GM18502 (cell line): Measurements from ENCODE around the gene NBAS.

Source experiments
- ATAC-seq: cut with Tn5 transposase; IDR thresholded peaks from one replicate; pipeline ENCODE4 v1.9.1; 2021; ENCODE audit warnings: mild to moderate bottlenecking; ENCODE audit not compliant: unreplicated experiment, poor library complexity

The NBAS gene

GRCh38 chr2:15560988-15561573 is at the start of gene NBAS:
Gene NBAS, minus strand, starts transcription at chr2:15561334. Its CDS starts 30 bp downstream, at chr2:15561304.
- ATAC-seq: peak; percentile 91

DNA sequence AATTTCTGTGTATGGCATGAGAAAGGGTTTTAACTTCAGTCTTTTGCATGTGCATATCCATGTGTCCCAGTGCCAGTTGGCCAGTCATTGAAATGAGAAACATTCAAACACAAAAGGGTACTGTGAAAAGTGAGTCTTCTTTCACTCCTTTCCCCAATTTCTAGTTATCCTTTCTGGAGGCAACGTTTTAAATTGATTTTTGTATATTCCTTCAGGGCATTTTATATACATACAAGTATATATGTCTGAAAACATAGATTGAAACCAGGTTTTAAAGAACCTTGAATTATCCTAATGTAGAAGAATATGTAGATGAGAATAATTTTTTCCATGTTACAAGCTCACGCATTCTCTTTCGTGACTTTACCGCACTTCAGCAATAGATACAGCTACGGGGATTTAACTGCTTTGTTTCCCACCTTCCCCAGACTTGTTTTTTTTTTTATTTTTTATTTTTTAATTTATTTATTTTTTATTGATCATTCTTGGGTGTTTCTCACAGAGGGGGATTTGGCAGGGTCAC is 49.4 kb upstream of the NBAS start:
- ATAC-seq: no peak

- no peak for ATAC-seq
These were observed 48.4 kb upstream of the NBAS start for GRCh38 chr2:15609341-15610042.

GRCh38 chr2:15608392-15608761 is 47.2 kb upstream of the NBAS start:
- ATAC-seq: no peak

- no peak for ATAC-seq
These were observed 46.7 kb upstream of the NBAS start for GRCh38 chr2:15607709-15608391.

DNA sequence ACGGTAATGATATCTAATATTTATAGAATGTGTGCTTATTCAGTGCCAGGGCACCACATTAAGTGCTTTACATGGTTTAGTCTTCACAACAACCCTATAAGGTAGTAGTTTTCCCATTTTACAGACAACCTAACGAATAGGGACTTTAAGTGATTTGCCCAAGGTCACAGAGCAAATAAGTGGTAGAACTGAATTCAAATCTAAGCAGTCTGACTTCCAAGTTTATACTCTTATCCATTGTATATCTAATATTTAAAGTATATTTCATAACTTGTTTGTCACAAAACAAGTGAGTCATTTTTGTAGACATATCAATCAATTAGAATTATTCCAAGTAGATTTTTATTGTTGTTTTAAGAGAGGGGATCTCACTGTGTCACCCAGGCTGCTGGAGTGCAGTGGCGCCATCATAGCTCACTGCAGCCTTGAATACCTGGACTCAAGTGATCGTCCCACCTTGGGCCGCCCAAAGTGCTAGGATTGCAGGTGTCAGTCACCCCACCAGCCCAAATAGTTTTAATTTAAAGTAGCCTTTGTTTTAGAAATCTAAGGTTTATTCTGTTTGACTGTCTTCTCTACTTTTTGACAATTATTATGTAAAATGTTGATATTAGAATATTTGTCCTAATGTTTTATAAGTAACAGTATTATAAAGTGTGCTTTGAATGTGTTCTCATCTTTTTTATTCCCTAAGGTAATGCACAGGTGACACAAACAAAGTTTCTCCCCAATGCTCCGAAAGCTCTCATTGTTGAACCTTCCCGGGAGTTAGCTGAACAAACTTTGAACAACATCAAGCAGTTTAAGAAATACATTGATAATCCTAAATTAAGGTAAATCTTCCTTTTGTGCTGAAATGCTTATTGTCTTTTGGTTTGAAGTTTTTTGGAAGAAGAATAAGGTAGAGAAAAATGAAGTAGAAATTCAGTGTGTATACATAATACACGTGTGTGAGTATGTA is 45.6 kb upstream of the NBAS start:
- ATAC-seq: no peak

DNA sequence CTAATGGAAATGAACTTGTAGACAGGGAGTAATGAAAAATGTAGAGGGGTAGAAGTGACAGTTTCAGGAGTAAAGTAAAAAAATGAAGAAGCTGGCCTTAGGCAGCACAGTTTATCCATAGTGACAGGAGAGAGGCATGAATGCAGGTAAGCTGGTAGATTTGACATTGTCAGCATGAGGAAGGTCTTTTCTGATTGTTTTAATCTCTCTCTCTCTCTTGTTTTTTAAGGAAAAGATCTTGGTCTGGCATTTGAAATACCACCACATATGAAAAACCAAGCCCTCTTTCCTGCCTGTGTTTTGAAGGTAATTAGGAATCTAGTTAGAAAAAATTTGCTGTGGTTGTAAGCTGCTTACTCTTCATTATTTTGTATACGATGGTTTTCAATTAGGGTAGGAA is 44.6 kb upstream of the NBAS start:
- ATAC-seq: no peak

DNA sequence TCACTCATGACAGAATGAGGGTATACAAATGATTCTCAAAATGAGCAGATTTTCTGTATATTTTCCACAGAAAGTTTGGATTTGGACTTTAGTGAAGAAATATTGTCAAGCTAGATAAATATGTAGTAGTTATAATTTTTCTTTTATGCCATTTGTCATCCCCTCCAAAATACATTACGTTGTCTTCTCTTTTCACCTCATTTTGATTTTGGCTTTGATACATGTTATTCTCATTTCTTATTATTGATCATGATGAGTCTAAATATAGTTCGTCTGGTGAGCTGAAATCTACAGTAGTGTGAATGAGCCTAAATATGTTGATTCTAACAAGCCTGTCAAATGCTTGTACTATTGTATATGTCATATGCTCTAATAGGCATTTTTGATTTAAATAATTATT is 42.8 kb upstream of the NBAS start:
- no peak for ATAC-seq

DNA sequence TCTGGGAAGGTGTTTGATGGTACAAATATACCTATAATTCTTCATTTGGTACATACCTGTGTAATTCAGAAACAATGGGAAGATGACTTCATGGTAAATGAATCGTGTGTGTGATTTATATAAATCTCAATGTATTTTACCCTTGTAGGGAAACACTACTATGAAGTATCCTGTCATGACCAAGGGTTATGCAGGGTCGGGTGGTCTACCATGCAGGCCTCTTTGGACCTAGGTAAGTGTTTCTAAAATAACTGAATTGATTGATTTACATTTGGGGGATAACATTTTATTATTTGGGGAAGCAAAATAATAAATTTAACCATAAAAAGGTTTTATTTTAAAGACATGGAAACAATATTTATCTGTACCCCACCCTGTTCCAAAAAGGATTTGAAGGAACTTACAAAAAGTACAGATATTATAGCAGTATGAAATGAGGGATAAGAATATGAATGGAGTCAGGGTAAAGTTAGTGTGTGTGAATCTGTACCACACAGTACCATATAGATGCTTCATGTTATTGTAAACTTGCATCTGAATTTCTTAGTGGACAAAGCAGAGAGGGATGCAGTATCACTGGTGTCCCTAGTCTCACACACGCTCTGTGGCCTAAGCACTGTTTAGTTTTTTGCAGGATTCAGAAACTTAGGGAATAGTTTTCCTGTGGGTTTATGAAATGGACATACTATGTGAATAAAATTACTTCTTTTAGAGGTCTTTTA is 42.1 kb upstream of the NBAS start:
- ATAC-seq: no peak

DNA sequence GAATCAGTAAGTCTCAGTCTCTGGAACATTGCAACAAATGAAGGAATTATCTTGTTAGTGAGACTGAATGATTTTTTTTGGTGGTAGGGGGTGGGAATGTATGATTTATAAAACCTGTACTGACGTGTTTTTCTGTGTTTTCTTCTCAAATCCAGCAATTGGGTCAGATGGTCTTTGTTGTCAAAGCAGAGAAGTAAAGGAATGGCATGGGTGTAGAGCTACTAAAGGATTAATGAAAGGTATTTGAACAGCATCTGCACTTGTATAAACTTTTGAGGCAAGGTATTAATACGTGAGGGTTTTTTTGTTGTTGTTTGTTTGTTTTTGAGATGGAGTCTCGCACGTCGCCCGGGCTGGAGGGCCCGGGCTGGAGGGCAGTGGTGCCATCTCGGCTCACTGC is 41.3 kb upstream of the NBAS start:
- no peak for ATAC-seq

DNA sequence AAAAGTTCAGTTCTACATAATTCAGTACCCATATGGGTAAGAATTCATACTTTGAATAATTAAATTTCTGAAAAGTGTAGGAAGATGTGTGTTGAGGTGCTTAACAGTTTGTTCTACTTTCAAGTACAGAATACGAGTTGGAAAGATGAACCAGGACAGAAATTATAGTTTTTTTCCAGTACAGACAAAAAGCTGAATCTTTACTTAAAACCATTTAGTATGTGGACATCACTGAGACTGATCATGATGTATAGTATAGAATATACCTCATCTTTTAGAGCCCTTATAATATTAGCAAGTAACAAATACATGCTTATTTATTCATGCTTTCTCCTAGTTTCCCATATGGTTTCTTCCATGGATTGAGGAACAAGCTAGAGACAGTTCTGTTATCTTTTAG is 40.5 kb upstream of the NBAS start:
- no peak for ATAC-seq

DNA sequence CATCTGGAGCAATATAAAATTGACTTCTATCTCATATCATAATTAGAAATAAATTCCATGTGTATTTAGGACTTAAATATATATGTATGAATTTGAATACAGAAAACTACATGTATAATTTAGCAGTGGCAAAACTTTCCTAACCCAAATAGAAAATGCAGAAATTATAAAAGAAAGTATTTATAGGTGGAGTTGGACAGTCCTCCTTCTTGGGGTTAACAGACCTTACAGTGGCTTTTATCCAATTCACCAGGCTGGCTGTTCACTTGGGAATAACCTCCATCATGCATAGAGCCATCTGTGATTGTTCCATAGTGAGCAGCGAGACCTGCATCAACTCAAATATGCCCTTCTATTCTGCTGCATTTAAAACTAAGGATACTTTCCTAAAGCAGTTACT is 38.9 kb upstream of the NBAS start:
- no peak for ATAC-seq

DNA sequence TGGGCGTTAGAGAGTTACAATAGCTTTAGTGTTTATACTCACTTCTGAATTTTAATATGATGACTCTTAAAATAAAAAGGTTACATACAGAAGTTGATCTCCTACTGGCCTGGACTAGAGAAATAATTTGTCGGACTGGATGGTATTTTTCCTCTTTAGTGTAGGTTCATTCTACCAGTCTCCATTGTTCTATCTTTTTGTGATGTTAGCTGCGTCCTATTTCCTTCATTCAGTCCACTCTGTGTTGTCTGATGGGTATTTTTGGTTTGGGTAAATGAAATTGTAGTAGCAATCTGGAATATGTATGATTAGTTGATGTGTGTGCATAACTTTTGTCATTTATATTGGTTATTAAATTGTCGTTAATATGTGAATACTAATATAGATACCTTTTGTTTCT is 35.8 kb upstream of the NBAS start:
- no peak for ATAC-seq

GRCh38 chr2:15596350-15596749 is 35.2 kb upstream of the NBAS start:
- ATAC-seq: no peak

DNA sequence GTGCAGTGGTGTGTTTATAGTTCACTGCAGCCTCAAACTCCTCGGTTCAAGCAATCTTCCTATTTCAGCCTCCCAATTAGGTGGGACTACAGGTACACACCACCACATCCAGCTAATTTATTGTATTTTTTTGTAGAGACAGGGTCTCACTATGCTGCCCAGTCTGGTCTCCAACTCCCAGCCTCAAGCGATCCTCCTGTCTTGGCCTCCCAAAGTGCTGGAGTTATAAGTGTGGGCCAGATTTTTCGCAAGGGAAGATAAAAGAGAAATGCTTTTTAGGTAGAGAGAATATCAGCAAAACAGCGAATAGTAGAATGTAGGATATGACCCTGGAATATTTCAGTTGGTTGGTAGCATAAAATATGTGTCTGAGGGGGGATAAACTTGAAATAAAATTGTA is 34.8 kb upstream of the NBAS start:
- ATAC-seq: no peak

DNA sequence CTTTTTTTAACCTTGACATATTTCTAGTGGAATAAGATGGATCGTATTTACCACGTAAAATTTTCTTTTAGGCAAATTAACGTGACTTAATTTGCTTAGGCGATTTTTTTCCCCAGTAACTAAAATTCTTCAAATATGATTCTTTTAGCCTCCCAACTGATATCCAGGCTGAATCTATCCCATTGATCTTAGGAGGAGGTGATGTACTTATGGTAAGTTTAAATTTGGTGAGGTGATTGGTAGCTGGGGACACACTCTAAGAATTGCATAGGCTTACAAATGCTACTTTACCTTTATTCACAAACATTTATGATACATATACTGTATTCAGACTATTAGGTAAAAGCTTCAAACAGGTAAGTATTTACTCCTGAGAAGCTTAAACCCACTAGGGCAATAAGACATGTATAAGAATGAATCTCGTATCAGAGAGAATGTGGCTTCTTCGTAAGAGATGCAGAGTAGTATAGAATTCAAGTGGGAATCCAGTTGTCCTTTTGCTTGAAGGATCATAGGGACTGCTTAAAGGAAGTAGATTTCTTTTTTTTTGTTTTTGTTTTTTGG is 34.3 kb upstream of the NBAS start:
- ATAC-seq: no peak

DNA sequence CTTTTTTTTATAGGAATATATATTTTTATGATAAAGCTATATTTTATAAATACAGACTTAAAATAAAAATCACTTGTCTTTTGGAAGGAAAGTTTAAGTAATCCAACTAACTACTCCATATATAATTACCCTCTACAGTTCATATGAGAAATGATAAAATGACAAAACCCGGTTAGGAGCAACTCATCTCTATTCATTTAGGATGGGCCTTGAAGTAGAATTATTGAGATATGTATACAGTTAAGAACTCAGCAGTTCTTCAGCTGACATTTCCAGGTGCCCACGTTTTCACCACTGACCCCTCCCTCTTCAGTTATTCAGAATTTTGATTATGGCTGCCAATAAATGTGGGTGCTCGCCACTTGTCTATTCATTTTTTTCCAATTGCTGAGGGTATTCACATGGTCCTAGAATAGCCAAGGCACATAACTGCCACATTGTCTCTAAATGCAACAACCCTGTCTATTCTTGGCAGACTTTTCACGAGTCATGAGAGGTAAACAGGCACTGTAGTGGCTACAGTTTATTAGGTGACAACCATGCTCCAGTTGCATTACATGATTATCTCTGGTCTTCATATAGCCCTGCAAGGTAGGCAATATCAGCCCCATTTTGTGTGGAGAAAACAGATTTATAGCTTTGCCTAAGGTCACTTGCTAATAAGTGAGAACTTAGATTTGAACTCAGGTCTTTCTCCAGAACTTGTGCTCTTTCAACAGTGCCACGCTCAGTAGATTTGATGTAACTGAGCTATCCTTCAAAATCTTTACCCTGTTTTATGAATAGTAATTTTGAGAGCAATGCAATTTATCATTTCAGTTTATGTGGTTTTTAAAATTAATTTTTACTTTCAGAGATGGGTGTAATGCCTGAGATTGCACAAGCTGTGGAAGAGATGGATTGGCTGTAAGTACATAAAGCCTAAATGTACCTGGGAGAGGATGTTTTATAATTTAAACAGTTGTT is 33.4 kb upstream of the NBAS start:
- no peak for ATAC-seq

DNA sequence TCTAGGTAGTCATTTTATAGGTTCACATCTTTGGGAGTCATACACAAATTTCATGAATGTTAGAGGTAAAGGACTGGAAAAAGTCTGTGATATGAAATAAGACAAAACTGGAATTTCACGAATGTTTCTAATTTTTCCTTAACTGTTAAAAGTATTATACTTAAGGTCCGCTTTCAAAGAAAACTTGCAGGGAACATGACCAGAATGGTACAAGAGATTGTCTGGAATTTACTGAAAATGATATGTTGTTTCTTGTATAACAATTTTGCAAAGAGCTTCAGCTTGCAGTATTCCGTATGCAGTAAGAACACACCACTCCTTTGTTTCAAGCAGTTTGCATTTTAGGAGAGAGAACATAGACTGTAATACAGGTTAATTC is 32.2 kb upstream of the NBAS start:
- no peak for ATAC-seq
